CD4-positive, alpha-beta memory T cell (primary cell): ENCODE measurements around the gene HDAC7. TPM values are rescaled to one million over a fixed set of nuclear protein-coding genes. Genes with fewer than 3 reads are reported as not detected.

Experiments
- CTCF ChIA-PET: fragments of 350-600 bp; sonication (Branson Sonifier 250); formaldehyde crosslinking; loops from one replicate; lab custom pipeline; 2021; ENCODE audit warnings: inconsistent platforms; ENCODE audit not compliant: partially characterized antibody; lab: Charles Lee
- POLR2A ChIA-PET: fragments of 350-600 bp; sonication (Branson Sonifier 250); formaldehyde crosslinking; loops from one replicate; lab custom pipeline; 2021; ENCODE audit not compliant: partially characterized antibody; lab: Charles Lee
- DNase-seq, 5 donors: peaks; one replicate each; pipeline versions ENCODE4 v3.0.0 to v3.0.0-alpha.2; 2020 to 2022; ENCODE audit warnings: mixed read lengths in 1 of 5
- H3K27ac ChIP-seq: one replicate; pipeline ENCODE4 v1.7.0; 2013; ENCODE audit warnings: low read depth, low read length
- H3K27me3 ChIP-seq: 2 replicates; pipeline ENCODE4 v1.7.0; 2013; ENCODE audit warnings: mild to moderate bottlenecking, low read length, moderate library complexity; ENCODE audit not compliant: insufficient read depth
- H3K36me3 ChIP-seq: 2 replicates; pipeline ENCODE4 v1.7.0; 2013; ENCODE audit warnings: mild to moderate bottlenecking, low read length, moderate library complexity; ENCODE audit not compliant: insufficient read depth
- H3K4me1 ChIP-seq: 2 replicates; pipeline ENCODE4 v1.7.0; 2013; ENCODE audit warnings: mild to moderate bottlenecking, low read length, moderate library complexity; ENCODE audit not compliant: insufficient read depth
- H3K4me3 ChIP-seq, 2 donors: one replicate each; pipeline ENCODE4 v1.7.0; 2013; ENCODE audit warnings: low read length in 2 of 2, mild to moderate bottlenecking in 1 of 2
- H3K9me3 ChIP-seq, 2 donors: one replicate each; pipeline ENCODE4 v1.7.0; 2013; ENCODE audit warnings: low read length in 2 of 2, control low read depth in 1 of 2; ENCODE audit not compliant: control insufficient read depth in 1 of 2
- H3K27ac Mint-ChIP-seq, 7 donors: one replicate each; pipeline ENCODE4 v1.8.0; 2020 to 2021; ENCODE audit warnings: mixed read lengths in 7 of 7, mild to moderate bottlenecking in 6 of 7, inconsistent platforms in 3 of 7, moderate library complexity in 3 of 7
- H3K27me3 Mint-ChIP-seq, 2 donors: one replicate each; pipeline ENCODE4 v1.8.0; 2020 to 2021; ENCODE audit warnings: mixed read lengths in 2 of 2
- H3K36me3 Mint-ChIP-seq, 2 donors: one replicate each; pipeline ENCODE4 v1.8.0; 2020 to 2021; ENCODE audit warnings: mixed read lengths in 2 of 2, inconsistent platforms in 1 of 2, mild to moderate bottlenecking in 1 of 2
- H3K4me1 Mint-ChIP-seq, 4 donors: one replicate each; pipeline ENCODE4 v1.8.0; 2020 to 2021; ENCODE audit warnings: mixed read lengths in 4 of 4, mild to moderate bottlenecking in 1 of 4
- H3K4me3 Mint-ChIP-seq, 8 donors: one replicate each; pipeline ENCODE4 v1.8.0; 2020 to 2021; ENCODE audit warnings: mixed read lengths in 8 of 8, mild to moderate bottlenecking in 7 of 8, moderate library complexity in 6 of 8, inconsistent platforms in 3 of 8
- H3K9me3 Mint-ChIP-seq, 8 donors: one replicate each; pipeline ENCODE4 v1.8.0; 2020 to 2021; ENCODE audit warnings: mixed read lengths in 8 of 8, mild to moderate bottlenecking in 5 of 8, inconsistent platforms in 3 of 8, moderate library complexity in 1 of 8
- intact Hi-C: fragments of 100-400 bp; cut with micrococcal nuclease; formaldehyde crosslinking; loops from one replicate; pipeline ENCODE4 v1.15.1; 2023
- polyA plus RNA-seq, 2 donors: library from polyadenylated mRNA; unstranded; fragments of 300-500 nt; fragmentation: Illumina TruSeq; gene quantifications; one replicate each; pipeline ENCODE4 v1.2.3, GENCODE V29; 2021
- total RNA-seq, 2 experiments: library from RNA; stranded (reverse); gene quantifications; one replicate each; pipeline ENCODE4 v1.2.3, GENCODE V29; 2021

Gene HDAC7
- total and polyA plus RNA-seq, 4 experiments from 2014 or later = 7.9 to 142 (median 83.1) TPM

DNA sequence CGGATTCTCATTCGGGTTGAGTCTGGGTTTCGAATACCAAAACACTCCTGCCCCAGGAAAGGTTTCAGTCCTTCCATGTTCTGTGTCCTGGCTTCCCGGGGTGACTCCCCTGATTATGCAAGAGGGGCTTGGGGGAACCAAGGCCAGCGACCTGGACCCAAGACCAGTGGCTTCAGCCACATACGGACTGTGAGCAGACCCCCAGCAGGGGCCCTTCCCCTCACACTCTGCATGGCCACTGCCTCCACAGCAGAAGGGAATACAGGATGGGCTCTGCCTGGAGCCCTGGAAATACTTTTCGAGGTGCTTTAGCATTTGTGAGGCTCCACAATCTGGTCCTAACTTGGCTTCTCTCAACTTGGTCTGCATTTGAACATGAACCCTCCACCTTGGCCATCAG, 19.1 kb downstream of the HDAC7 start:
- peak overlapping the region in 6 of 7 donors; percentile 1 to 93 (median 66) for H3K27ac Mint-ChIP-seq
- intact Hi-C loops = no loop called here
- H3K4me3 Mint-ChIP-seq = no peak overlapping the region
- peaks cover 13 to 49% of the 10 kb centered on the region in 2 donors for H3K36me3 Mint-ChIP-seq
- POLR2A ChIA-PET = interaction anchor here (2.3 to 21.9 kb wide), 3 partner anchors 11 to 33 kb away, joined by 7 to 516 read pairs (median 73); no protein-coding TSS in a partner anchor
- no peaks in the 10 kb centered on the region for H3K27me3 ChIP-seq
- H3K9me3 Mint-ChIP-seq = no peaks in the 10 kb centered on the region
- CTCF ChIA-PET = interaction anchor here (1.0 to 20.2 kb wide), 4 partner anchors 12 to 34 kb away, joined by 3 to 568 read pairs (median 11); no protein-coding TSS in a partner anchor
- peaks cover 39 to 63% (median 51%) of the 10 kb centered on the region in 4 donors for H3K4me1 Mint-ChIP-seq
- H3K9me3 ChIP-seq = no peaks in the 10 kb centered on the region
- no peaks in the 10 kb centered on the region for H3K27me3 Mint-ChIP-seq
- no peak overlapping the region for H3K27ac ChIP-seq
- no peak overlapping the region for H3K4me3 ChIP-seq
- peaks cover 28% of the 10 kb centered on the region for H3K36me3 ChIP-seq
- H3K4me1 ChIP-seq = peaks cover 57% of the 10 kb centered on the region
- no peak for DNase-seq

DNA sequence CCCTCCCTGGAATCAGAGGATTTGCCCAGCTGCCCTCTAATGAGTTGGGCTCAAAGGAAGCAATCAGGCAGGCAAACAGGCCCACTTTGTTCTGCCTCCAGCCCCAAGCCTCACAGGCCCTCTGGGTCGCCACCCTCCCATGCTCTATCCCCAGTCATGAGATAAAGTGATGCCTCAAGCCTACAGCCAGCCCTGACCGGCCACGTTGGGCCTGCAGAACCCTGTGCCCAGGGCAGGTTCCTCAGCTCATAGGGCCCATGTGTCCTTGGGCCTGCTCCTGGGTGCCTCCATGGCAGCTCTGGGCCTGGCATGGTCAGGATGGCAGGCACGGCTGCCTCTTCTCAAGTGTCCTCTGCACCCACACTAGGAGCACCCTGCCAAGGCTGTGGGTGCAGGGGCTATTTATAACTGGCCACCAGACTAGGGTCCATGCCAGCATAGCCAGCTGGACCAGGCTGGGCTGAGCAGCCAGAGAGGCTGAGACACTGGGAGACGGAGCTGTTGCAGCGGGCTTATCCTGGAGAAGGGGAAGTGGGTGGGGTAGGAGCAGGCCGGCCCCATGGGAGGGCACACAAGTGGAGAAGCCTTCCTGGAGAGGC, 20.2 kb downstream of the HDAC7 start:
- Histone ChIP-seq H3K27ac (no peak overlapping the region), H3K4me3 (no peak overlapping the region), H3K36me3 (peaks cover 39% of the 10 kb centered on the region), H3K27me3 (no peaks in the 10 kb centered on the region), H3K9me3 (no peaks in the 10 kb centered on the region), H3K4me1 (peaks cover 46% of the 10 kb centered on the region)
- no peak for DNase-seq
- H3K27ac Mint-ChIP-seq = peak overlapping the region; percentile 4 to 75 (median 66)
- peaks cover 27 to 52% (median 40%) of the 10 kb centered on the region in 4 donors for H3K4me1 Mint-ChIP-seq
- intact Hi-C loops = no loop called here
- CTCF ChIA-PET = interaction anchor here (0.7 to 20.2 kb wide), 3 partner anchors 9 to 35 kb away, joined by 3 to 568 read pairs (median 4); no protein-coding TSS in a partner anchor
- no peak overlapping the region for H3K4me3 Mint-ChIP-seq
- POLR2A ChIA-PET = interaction anchor here (4.5 to 21.9 kb wide), 3 partner anchors 12 to 34 kb away, joined by 9 to 516 read pairs (median 73); partner anchors contain the start of gene HDAC7
- no peaks in the 10 kb centered on the region for H3K27me3 Mint-ChIP-seq
- H3K9me3 Mint-ChIP-seq = no peaks in the 10 kb centered on the region
- peaks cover 7 to 48% of the 10 kb centered on the region in 2 donors for H3K36me3 Mint-ChIP-seq

GRCh38 chr12:47798382-47798948, 21.2 kb downstream of the HDAC7 start:
- no peak overlapping the region for H3K27ac ChIP-seq

GRCh38 chr12:47797441-47797840, 22.3 kb downstream of the HDAC7 start:
- peak in 2 of 5 donors; percentile 20 to 21 for DNase-seq
- Mint-ChIP-seq H3K4me3 (no peak overlapping the region), H3K9me3 (no peaks in the 10 kb centered on the region), H3K4me1 (peaks cover 15 to 32% (median 23%) of the 10 kb centered on the region in 4 donors), H3K27ac (peak overlapping the region in 3 of 7 donors; percentile 56 to 80 (median 73)), H3K27me3 (no peaks in the 10 kb centered on the region), H3K36me3 (peaks cover 20 to 52% of the 10 kb centered on the region in 2 donors)
- Histone ChIP-seq H3K4me3 (no peak overlapping the region), H3K27ac (no peak overlapping the region), H3K4me1 (peaks cover 26% of the 10 kb centered on the region), H3K9me3 (no peaks in the 10 kb centered on the region), H3K36me3 (peaks cover 56% of the 10 kb centered on the region), H3K27me3 (no peaks in the 10 kb centered on the region)
- ChIA-PET CTCF (interaction anchor here (1.0 to 20.2 kb wide), 5 partner anchors 11 to 53 kb away, joined by 3 to 568 read pairs (median 5); no protein-coding TSS in a partner anchor), POLR2A (interaction anchor here (1.1 to 21.9 kb wide), 4 partner anchors 14 to 36 kb away, joined by 3 to 516 read pairs (median 41); partner anchors contain the start of gene HDAC7)
- intact Hi-C loops = loop anchor here (1.0 kb wide), 1 partner anchor 40 kb away; no protein-coding TSS in a partner anchor

More at GRCh38 chr12:47798382-47798948, 21.2 kb downstream of the HDAC7 start:
- Mint-ChIP-seq H3K36me3 (peaks cover 14 to 51% of the 10 kb centered on the region in 2 donors), H3K27me3 (no peaks in the 10 kb centered on the region), H3K27ac (peak overlapping the region in 1 of 7 donors; percentile 70), H3K4me3 (no peak overlapping the region), H3K4me1 (peaks cover 25 to 42% (median 32%) of the 10 kb centered on the region in 4 donors), H3K9me3 (no peaks in the 10 kb centered on the region)
- Histone ChIP-seq H3K4me1 (peaks cover 36% of the 10 kb centered on the region), H3K36me3 (peaks cover 49% of the 10 kb centered on the region), H3K9me3 (no peaks in the 10 kb centered on the region), H3K27me3 (no peaks in the 10 kb centered on the region), H3K4me3 (no peak overlapping the region)
- DNase-seq = no peak
- intact Hi-C loops = no loop called here
- ChIA-PET POLR2A (interaction anchor here (4.5 to 21.9 kb wide), 3 partner anchors 13 to 35 kb away, joined by 9 to 516 read pairs (median 73); partner anchors contain the start of gene HDAC7), CTCF (interaction anchor here (1.0 to 20.2 kb wide), 3 partner anchors 19 to 54 kb away, joined by 3 to 568 read pairs (median 9); no protein-coding TSS in a partner anchor)

DNA sequence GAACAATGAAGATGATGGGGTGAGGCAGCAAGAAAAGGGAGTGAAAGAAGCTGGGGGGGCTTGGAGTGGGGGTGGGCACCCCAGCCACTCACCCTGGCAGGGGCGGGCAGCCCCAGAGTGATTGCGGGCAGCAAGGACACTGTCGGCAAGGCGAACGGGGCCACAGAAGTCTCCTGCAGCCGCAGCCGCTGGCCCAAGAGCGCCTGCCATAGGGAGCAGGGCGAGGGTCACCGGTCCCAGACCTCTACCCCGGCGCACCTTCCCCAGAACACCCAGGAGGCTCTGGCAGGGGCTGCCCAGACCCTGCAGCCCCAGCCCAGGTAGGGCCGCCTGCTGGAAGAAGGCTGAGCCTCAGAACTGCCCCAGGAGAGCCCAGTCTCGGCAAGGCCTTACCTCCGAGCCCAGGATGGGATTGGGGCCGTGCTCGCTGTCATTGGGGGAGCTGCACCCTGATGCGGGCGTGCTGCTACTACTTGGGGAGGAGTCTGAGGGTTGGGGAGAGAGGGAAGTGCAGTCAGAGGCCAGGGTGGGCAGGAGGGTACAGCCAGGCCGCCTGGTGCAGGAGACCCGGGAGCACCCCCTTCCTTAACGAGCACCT, 23.8 kb downstream of the HDAC7 start:
- no peaks in the 10 kb centered on the region for H3K9me3 ChIP-seq
- H3K4me1 Mint-ChIP-seq = peaks cover 2 to 17% (median 9%) of the 10 kb centered on the region in 4 donors
- no peak overlapping the region for H3K27ac Mint-ChIP-seq
- H3K36me3 Mint-ChIP-seq = peaks cover 21 to 57% of the 10 kb centered on the region in 2 donors
- POLR2A ChIA-PET = interaction anchor here (4.5 to 21.9 kb wide), 3 partner anchors 15 to 37 kb away, joined by 9 to 516 read pairs (median 73); partner anchors contain the start of gene HDAC7
- DNase-seq = no peak
- H3K27me3 ChIP-seq = no peaks in the 10 kb centered on the region
- peaks cover 67% of the 10 kb centered on the region for H3K36me3 ChIP-seq
- no peaks in the 10 kb centered on the region for H3K27me3 Mint-ChIP-seq
- peaks cover 11% of the 10 kb centered on the region for H3K4me1 ChIP-seq
- no peak overlapping the region for H3K4me3 ChIP-seq
- CTCF ChIA-PET = interaction anchor here (1.8 to 20.2 kb wide), 3 partner anchors 12 to 39 kb away, joined by 5 to 568 read pairs (median 9); no protein-coding TSS in a partner anchor
- no peaks in the 10 kb centered on the region for H3K9me3 Mint-ChIP-seq
- intact Hi-C loops = no loop called here
- no peak overlapping the region for H3K4me3 Mint-ChIP-seq
- no peak overlapping the region for H3K27ac ChIP-seq

- no peak overlapping the region for H3K4me3 Mint-ChIP-seq
- Histone ChIP-seq H3K36me3 (peaks cover 73% of the 10 kb centered on the region), H3K4me3 (no peak overlapping the region), H3K4me1 (peaks cover 5% of the 10 kb centered on the region), H3K27ac (no peak overlapping the region), H3K9me3 (no peaks in the 10 kb centered on the region), H3K27me3 (no peaks in the 10 kb centered on the region)
- H3K9me3 Mint-ChIP-seq = no peaks in the 10 kb centered on the region
- H3K27me3 Mint-ChIP-seq = no peaks in the 10 kb centered on the region
- H3K4me1 Mint-ChIP-seq = peaks cover 0 to 10% (median 6%) of the 10 kb centered on the region in 4 donors
- intact Hi-C loops = no loop called here
- ChIA-PET POLR2A (interaction anchor here (4.5 to 21.9 kb wide), 3 partner anchors 16 to 38 kb away, joined by 9 to 516 read pairs (median 73); partner anchors contain the start of gene HDAC7), CTCF (no interaction called here)
- no peak for DNase-seq
- peak overlapping the region in 1 of 7 donors; percentile 32 for H3K27ac Mint-ChIP-seq
- peaks cover 26 to 61% of the 10 kb centered on the region in 2 donors for H3K36me3 Mint-ChIP-seq
Measured at GRCh38 chr12:47795121-47795813, 24.4 kb downstream of the HDAC7 start.
